Measurements from ENCODE around the gene TDRD15. TPM values are rescaled to one million over a fixed set of nuclear protein-coding genes. Genes with fewer than 3 reads are reported as not detected.

Gene TDRD15
- not detected for total RNA-seq

GRCh38 chr2:21123473-21124393 lies at the start of gene TDRD15:
TSS of gene TDRD15 (plus strand) at chr2:21123968. CDS start at chr2:21137468, 13,500 bp downstream.
- Histone ChIP-seq H3K9ac (ENCODE audit: low read depth in 1 of 3, low read length in 3 of 3) (no peak within 1 kb of the TSS), H3K4me1 (ENCODE audit: control insufficient read depth in 3 of 3, insufficient read depth in 3 of 3, low read length in 3 of 3) (no peaks in the 10 kb centered on the region), H3K36me3 (ENCODE audit: control insufficient read depth in 3 of 3, insufficient read depth in 3 of 3, low read length in 3 of 3) (no peaks in the 10 kb centered on the region), H3K9me3 (ENCODE audit: control insufficient read depth in 3 of 3, low read length in 3 of 3) (no peaks in the 10 kb centered on the region), H3K4me3 (ENCODE audit: low read length in 3 of 3) (no peak within 1 kb of the TSS), H3K27ac (ENCODE audit: low read depth, low read length) (no peak within 1 kb of the TSS), H3K27me3 (ENCODE audit: control insufficient read depth in 3 of 3, insufficient read depth in 3 of 3, low read length in 3 of 3) (no peaks in the 10 kb centered on the region)

- H3K4me1 ChIP-seq (ENCODE audit: control insufficient read depth in 3 of 3, insufficient read depth in 3 of 3, low read length in 3 of 3) = no peaks in the 10 kb centered on the region
- H3K9me3 ChIP-seq (ENCODE audit: control insufficient read depth in 3 of 3, low read length in 3 of 3) = no peaks in the 10 kb centered on the region
- no peak overlapping the region for H3K9ac ChIP-seq (ENCODE audit: low read depth in 1 of 3, low read length in 3 of 3)
- no peak overlapping the region for H3K4me3 ChIP-seq (ENCODE audit: low read length in 3 of 3)
- H3K36me3 ChIP-seq (ENCODE audit: control insufficient read depth in 3 of 3, insufficient read depth in 3 of 3, low read length in 3 of 3) = no peaks in the 10 kb centered on the region
- no peak overlapping the region for H3K27ac ChIP-seq (ENCODE audit: low read depth, low read length)
- H3K27me3 ChIP-seq (ENCODE audit: control insufficient read depth in 3 of 3, insufficient read depth in 3 of 3, low read length in 3 of 3) = no peaks in the 10 kb centered on the region
Observed at GRCh38 chr2:21078296-21078695, 45.5 kb upstream of the TDRD15 start.

- H3K9me3 ChIP-seq (ENCODE audit: control insufficient read depth in 3 of 3, low read length in 3 of 3) = no peaks in the 10 kb centered on the region
- no peaks in the 10 kb centered on the region for H3K36me3 ChIP-seq (ENCODE audit: control insufficient read depth in 3 of 3, insufficient read depth in 3 of 3, low read length in 3 of 3)
- no peaks in the 10 kb centered on the region for H3K27me3 ChIP-seq (ENCODE audit: control insufficient read depth in 3 of 3, insufficient read depth in 3 of 3, low read length in 3 of 3)
- no peak overlapping the region for H3K4me3 ChIP-seq (ENCODE audit: low read length in 3 of 3)
- H3K4me1 ChIP-seq (ENCODE audit: control insufficient read depth in 3 of 3, insufficient read depth in 3 of 3, low read length in 3 of 3) = no peaks in the 10 kb centered on the region
- no peak overlapping the region for H3K9ac ChIP-seq (ENCODE audit: low read depth in 1 of 3, low read length in 3 of 3)
- H3K27ac ChIP-seq (ENCODE audit: low read depth, low read length) = no peak overlapping the region
Observed at GRCh38 chr2:21083482-21083881, 40.3 kb upstream of the TDRD15 start.

GRCh38 chr2:21084401-21084800 lies 39.4 kb upstream of the TDRD15 start:
- H3K4me1 ChIP-seq (ENCODE audit: control insufficient read depth in 3 of 3, insufficient read depth in 3 of 3, low read length in 3 of 3) = no peaks in the 10 kb centered on the region
- H3K36me3 ChIP-seq (ENCODE audit: control insufficient read depth in 3 of 3, insufficient read depth in 3 of 3, low read length in 3 of 3) = no peaks in the 10 kb centered on the region
- no peak overlapping the region for H3K9ac ChIP-seq (ENCODE audit: low read depth in 1 of 3, low read length in 3 of 3)
- H3K27me3 ChIP-seq (ENCODE audit: control insufficient read depth in 3 of 3, insufficient read depth in 3 of 3, low read length in 3 of 3) = no peaks in the 10 kb centered on the region
- no peaks in the 10 kb centered on the region for H3K9me3 ChIP-seq (ENCODE audit: control insufficient read depth in 3 of 3, low read length in 3 of 3)
- H3K27ac ChIP-seq (ENCODE audit: low read depth, low read length) = no peak overlapping the region
- H3K4me3 ChIP-seq (ENCODE audit: low read length in 3 of 3) = no peak overlapping the region

- no peaks in the 10 kb centered on the region for H3K36me3 ChIP-seq (ENCODE audit: control insufficient read depth in 3 of 3, insufficient read depth in 3 of 3, low read length in 3 of 3)
- no peaks in the 10 kb centered on the region for H3K4me1 ChIP-seq (ENCODE audit: control insufficient read depth in 3 of 3, insufficient read depth in 3 of 3, low read length in 3 of 3)
Observed at GRCh38 chr2:21092308-21092869, 31.4 kb upstream of the TDRD15 start.

GRCh38 chr2:21095178-21095577 lies 28.6 kb upstream of the TDRD15 start:
- Histone ChIP-seq H3K27me3 (ENCODE audit: control insufficient read depth in 3 of 3, insufficient read depth in 3 of 3, low read length in 3 of 3) (no peaks in the 10 kb centered on the region), H3K4me3 (ENCODE audit: low read length in 3 of 3) (no peak overlapping the region), H3K9ac (ENCODE audit: low read depth in 1 of 3, low read length in 3 of 3) (no peak overlapping the region), H3K36me3 (ENCODE audit: control insufficient read depth in 3 of 3, insufficient read depth in 3 of 3, low read length in 3 of 3) (no peaks in the 10 kb centered on the region), H3K27ac (ENCODE audit: low read depth, low read length) (no peak overlapping the region), H3K4me1 (ENCODE audit: control insufficient read depth in 3 of 3, insufficient read depth in 3 of 3, low read length in 3 of 3) (no peaks in the 10 kb centered on the region), H3K9me3 (ENCODE audit: control insufficient read depth in 3 of 3, low read length in 3 of 3) (no peaks in the 10 kb centered on the region)

More at GRCh38 chr2:21092308-21092869, 31.4 kb upstream of the TDRD15 start:
- no peaks in the 10 kb centered on the region for H3K9me3 ChIP-seq (ENCODE audit: control insufficient read depth in 3 of 3, low read length in 3 of 3)
- H3K4me3 ChIP-seq (ENCODE audit: low read length in 3 of 3) = no peak overlapping the region
- no peak overlapping the region for H3K27ac ChIP-seq (ENCODE audit: low read depth, low read length)
- no peak overlapping the region for H3K9ac ChIP-seq (ENCODE audit: low read depth in 1 of 3, low read length in 3 of 3)
- no peaks in the 10 kb centered on the region for H3K27me3 ChIP-seq (ENCODE audit: control insufficient read depth in 3 of 3, insufficient read depth in 3 of 3, low read length in 3 of 3)

GRCh38 chr2:21095714-21096113 lies 28.1 kb upstream of the TDRD15 start:
- no peak overlapping the region for H3K9ac ChIP-seq (ENCODE audit: low read depth in 1 of 3, low read length in 3 of 3)
- H3K4me3 ChIP-seq (ENCODE audit: low read length in 3 of 3) = no peak overlapping the region
- H3K27ac ChIP-seq (ENCODE audit: low read depth, low read length) = no peak overlapping the region
- H3K4me1 ChIP-seq (ENCODE audit: control insufficient read depth in 3 of 3, insufficient read depth in 3 of 3, low read length in 3 of 3) = no peaks in the 10 kb centered on the region
- no peaks in the 10 kb centered on the region for H3K27me3 ChIP-seq (ENCODE audit: control insufficient read depth in 3 of 3, insufficient read depth in 3 of 3, low read length in 3 of 3)
- H3K36me3 ChIP-seq (ENCODE audit: control insufficient read depth in 3 of 3, insufficient read depth in 3 of 3, low read length in 3 of 3) = no peaks in the 10 kb centered on the region
- no peaks in the 10 kb centered on the region for H3K9me3 ChIP-seq (ENCODE audit: control insufficient read depth in 3 of 3, low read length in 3 of 3)

- Histone ChIP-seq H3K9ac (ENCODE audit: low read depth in 1 of 3, low read length in 3 of 3) (no peak overlapping the region), H3K27me3 (ENCODE audit: control insufficient read depth in 3 of 3, insufficient read depth in 3 of 3, low read length in 3 of 3) (no peaks in the 10 kb centered on the region), H3K27ac (ENCODE audit: low read depth, low read length) (no peak overlapping the region), H3K4me1 (ENCODE audit: control insufficient read depth in 3 of 3, insufficient read depth in 3 of 3, low read length in 3 of 3) (no peaks in the 10 kb centered on the region), H3K9me3 (ENCODE audit: control insufficient read depth in 3 of 3, low read length in 3 of 3) (no peaks in the 10 kb centered on the region), H3K36me3 (ENCODE audit: control insufficient read depth in 3 of 3, insufficient read depth in 3 of 3, low read length in 3 of 3) (no peaks in the 10 kb centered on the region), H3K4me3 (ENCODE audit: low read length in 3 of 3) (no peak overlapping the region)
Observed at GRCh38 chr2:21096458-21096857, 27.3 kb upstream of the TDRD15 start.

- Histone ChIP-seq H3K36me3 (ENCODE audit: control insufficient read depth in 3 of 3, insufficient read depth in 3 of 3, low read length in 3 of 3) (no peaks in the 10 kb centered on the region), H3K4me3 (ENCODE audit: low read length in 3 of 3) (no peak overlapping the region), H3K27ac (ENCODE audit: low read depth, low read length) (no peak overlapping the region), H3K27me3 (ENCODE audit: control insufficient read depth in 3 of 3, insufficient read depth in 3 of 3, low read length in 3 of 3) (no peaks in the 10 kb centered on the region), H3K9ac (ENCODE audit: low read depth in 1 of 3, low read length in 3 of 3) (no peak overlapping the region), H3K9me3 (ENCODE audit: control insufficient read depth in 3 of 3, low read length in 3 of 3) (no peaks in the 10 kb centered on the region), H3K4me1 (ENCODE audit: control insufficient read depth in 3 of 3, insufficient read depth in 3 of 3, low read length in 3 of 3) (no peaks in the 10 kb centered on the region)
Observed at GRCh38 chr2:21097331-21097730, 26.4 kb upstream of the TDRD15 start.

GRCh38 chr2:21098294-21098693 lies 25.5 kb upstream of the TDRD15 start:
- no peaks in the 10 kb centered on the region for H3K4me1 ChIP-seq (ENCODE audit: control insufficient read depth in 3 of 3, insufficient read depth in 3 of 3, low read length in 3 of 3)
- H3K27ac ChIP-seq (ENCODE audit: low read depth, low read length) = no peak overlapping the region
- no peaks in the 10 kb centered on the region for H3K36me3 ChIP-seq (ENCODE audit: control insufficient read depth in 3 of 3, insufficient read depth in 3 of 3, low read length in 3 of 3)
- no peak overlapping the region for H3K4me3 ChIP-seq (ENCODE audit: low read length in 3 of 3)
- no peak overlapping the region for H3K9ac ChIP-seq (ENCODE audit: low read depth in 1 of 3, low read length in 3 of 3)
- H3K9me3 ChIP-seq (ENCODE audit: control insufficient read depth in 3 of 3, low read length in 3 of 3) = no peaks in the 10 kb centered on the region
- H3K27me3 ChIP-seq (ENCODE audit: control insufficient read depth in 3 of 3, insufficient read depth in 3 of 3, low read length in 3 of 3) = no peaks in the 10 kb centered on the region

All from skeletal muscle tissue (tissue), 4 donors.